Psoas muscle (tissue), 8 donors: ENCODE measurements around the gene CUX1. TPM values are rescaled to one million over a fixed set of nuclear protein-coding genes. Genes with fewer than 3 reads are reported as not detected.
"Not testable (repeated sequence)": the region's sequence is repeated elsewhere in the genome, so short reads cannot be mapped to it uniquely, and the experiment has no call there.

ENCODE experiments used
- ATAC-seq, 4 donors: fragments of 200-7000 bp; cut with Tn5 transposase; one replicate each; pipeline ENCODE4 v1.9.1; 2020; ENCODE audit warnings: moderate library complexity in 3 of 4, mild to moderate bottlenecking in 2 of 4
- DNase-seq, 2 donors: peaks; one replicate each; pipeline ENCODE4 v3.0.0-alpha.2; 2020
- H3K27ac ChIP-seq: fragments of 200-600 bp; one replicate; pipeline ENCODE4 v1.8.0; 2022
- H3K27me3 ChIP-seq, 3 donors: fragments of 200-600 bp in 1 of 3; one replicate each; pipeline versions ENCODE4 v1.6.1 to v1.8.0; 2013 to 2022; ENCODE audit warnings: low read length in 2 of 3, mild to moderate bottlenecking in 2 of 3, moderate library complexity in 1 of 3; ENCODE audit not compliant: insufficient read depth in 3 of 3
- H3K36me3 ChIP-seq, 2 donors: fragments of 200-600 bp in 1 of 2; one replicate each; pipeline versions ENCODE4 v1.6.1 to v1.8.0; 2013 to 2022; ENCODE audit warnings: low read depth in 1 of 2, mild to moderate bottlenecking in 1 of 2, moderate library complexity in 1 of 2; ENCODE audit not compliant: insufficient read depth in 1 of 2
- H3K4me1 ChIP-seq: fragments of 200-600 bp; one replicate; pipeline ENCODE4 v1.8.0; 2022
- H3K4me3 ChIP-seq: fragments of 200-600 bp; one replicate; pipeline ENCODE4 v1.8.0; 2022; ENCODE audit warnings: mild to moderate bottlenecking
- H3K9me3 ChIP-seq: fragments of 200-600 bp; one replicate; pipeline ENCODE4 v1.8.0; 2022
- CTCF ChIP-seq: fragments of 200-600 bp; IDR thresholded peaks from one replicate; pipeline ENCODE4 v1.8.0; 2022; ENCODE audit warnings: antibody characterized with exemption
- WGBS, 3 donors: extraction: QIAGEN DNeasy Blood & Tissue Kit; methylation state at CpG; one replicate each; pipeline versions ENCODE4 v1.1.6 to v1.1.7; 2013; 5-methylcytosine and 5-hydroxymethylcytosine counted together
- intact Hi-C, 2 donors: fragments of 100-400 bp; cut with DNase I; formaldehyde crosslinking; loops; one replicate each; pipeline versions ENCODE4 v1.11.0 to v1.14.2; 2022
- polyA plus RNA-seq, 3 donors: library from polyadenylated mRNA; stranded (reverse); fragments of 200-250 nt; gene quantifications; one replicate each; pipeline ENCODE4 v1.2.3, GENCODE V29; 2013
- total RNA-seq, 4 donors: library from RNA; stranded (reverse); fragmentation: NEBNext Ultra II Directional in 2 of 4; extraction: Animal tissue kit (Norgen Biotek cat#: 25700) in 2 of 4; gene quantifications; one replicate each; pipeline versions ENCODE4 v1.2.1 to v1.2.4, GENCODE V29; 2021 to 2023
- donor health status: healthy with polysubstance abuse.
- donor health status: DM: no; HTN: no; CAD: no; lungs with moderate emphysema.
- donor health status: Bipolar disorder and iron deficiency.
- donor health status: healthy.
- donor health status: DM: yes; HTN: yes; CAD: no.
- donor health status: DM: no; HTN: no; CAD: no.
- donor health status: DM: no; HTN: no; CAD: no.
- donor health status: DM: yes; HTN: yes; CAD: no.

Gene CUX1
- total and polyA plus RNA-seq, 7 donors, result 12.5 to 95.6 (median 72.4) TPM

GRCh38 chr7:102225025-102225424 lies 407.6 kb downstream of the CUX1 start:
- no peaks in the 10 kb centered on the region for H3K4me1 ChIP-seq
- 94 to 96% (median 95%) methylated on average over 10 of the region's 10 CpGs for WGBS, 3 donors

GRCh38 chr7:102227371-102227770 lies 409.9 kb downstream of the CUX1 start:
- DNase-seq (no peak), ATAC-seq (no peak)
- no peak overlapping the region for H3K4me3 ChIP-seq
- H3K9me3 ChIP-seq, result no peaks in the 10 kb centered on the region
- H3K36me3 ChIP-seq, result peaks cover 0 to 29% of the 10 kb centered on the region in 2 donors
- TF ChIP-seq CTCF, result no peak
- H3K4me1 ChIP-seq, result no peaks in the 10 kb centered on the region
- H3K27ac ChIP-seq, result no peak overlapping the region
- intact Hi-C loops, result no loop called here
- no peaks in the 10 kb centered on the region for H3K27me3 ChIP-seq
- WGBS, 3 donors, result 88 to 90% (median 88%) methylated on average over 18 of the region's 18 CpGs

More at GRCh38 chr7:102225025-102225424, 407.6 kb downstream of the CUX1 start:
- intact Hi-C loops, result no loop called here
- Histone ChIP-seq H3K9me3 (no peaks in the 10 kb centered on the region), H3K27me3 (no peaks in the 10 kb centered on the region), H3K27ac (no peak overlapping the region), H3K4me3 (no peak overlapping the region), H3K36me3 (peaks cover 0 to 29% of the 10 kb centered on the region in 2 donors)
- no peak for ATAC-seq
- DNase-seq, result no peak
- TF ChIP-seq CTCF, result no peak

DNA sequence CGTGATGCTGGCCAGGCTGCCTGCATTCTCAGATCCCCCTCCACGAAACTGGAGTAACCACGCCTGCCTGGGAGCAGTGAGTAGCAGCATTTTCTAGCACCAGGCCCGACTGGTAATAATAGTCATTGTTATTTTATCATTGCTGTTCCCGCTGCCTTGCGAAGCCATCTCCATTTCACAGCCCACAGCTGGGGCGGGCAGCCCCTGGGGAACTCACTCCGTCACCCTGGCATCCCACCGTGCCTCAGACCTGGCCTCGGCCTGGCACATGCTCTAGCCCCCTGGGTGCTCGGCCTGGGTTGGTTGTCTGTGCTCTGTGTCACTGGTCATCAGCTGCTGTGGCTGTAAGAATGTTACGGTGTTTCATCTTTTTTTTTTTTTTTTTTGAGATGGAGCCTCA lies 411.5 kb downstream of the CUX1 start:
- Histone ChIP-seq H3K36me3 (peaks cover 0 to 31% of the 10 kb centered on the region in 2 donors), H3K27me3 (no peaks in the 10 kb centered on the region), H3K27ac (no peak overlapping the region), H3K9me3 (no peaks in the 10 kb centered on the region), H3K4me3 (no peak overlapping the region), H3K4me1 (no peaks in the 10 kb centered on the region)
- ATAC-seq, result no peak
- DNase-seq, result no peak
- WGBS, 3 donors, result 89 to 96% (median 90%) methylated on average over 12 of the region's 12 CpGs
- TF ChIP-seq CTCF, result no peak
- intact Hi-C loops, result no loop called here

GRCh38 chr7:102230162-102230561 lies 412.7 kb downstream of the CUX1 start:
- not testable (repeated sequence) for H3K27ac ChIP-seq, H3K4me1 ChIP-seq, DNase-seq, ATAC-seq, H3K4me3 ChIP-seq, H3K27me3 ChIP-seq, H3K9me3 ChIP-seq
- H3K36me3 ChIP-seq, result peaks cover 0 to 43% of the 10 kb centered on the region in 2 donors
- 80 to 95% (median 85%) methylated on average over 5 of the region's 5 CpGs for WGBS, 3 donors
- intact Hi-C loops, result loop anchor here in 1 of 2 donors (10.0 kb wide), 2 partner anchors 415 to 625 kb away; partner anchors contain the start of gene CUX1

DNA sequence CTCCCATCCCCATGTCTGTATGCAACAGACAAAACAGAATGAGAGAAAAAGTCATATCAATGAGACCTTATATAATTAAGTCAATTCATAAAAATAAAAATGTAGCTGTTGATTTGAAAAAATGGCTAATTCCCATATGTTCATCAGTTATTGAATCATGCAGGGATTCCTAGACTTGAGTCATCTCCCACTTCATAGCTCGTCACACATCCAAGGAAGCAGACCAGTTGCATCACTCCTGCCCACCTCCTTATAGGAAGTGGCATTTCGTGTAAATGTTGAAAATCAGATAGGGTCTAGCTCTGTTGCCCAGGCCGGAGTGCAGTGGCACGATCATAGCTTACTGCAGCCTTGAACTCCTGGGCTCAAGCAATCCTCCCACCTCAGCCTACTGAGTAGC lies 413.2 kb downstream of the CUX1 start:
- no peak for ATAC-seq
- intact Hi-C loops, result loop anchor here in 1 of 2 donors (10.0 kb wide), 2 partner anchors 416 to 626 kb away; partner anchors contain the start of gene CUX1

More for the DNA sequence above, 413.2 kb downstream of the CUX1 start:
- 93 to 97% (median 96%) methylated on average over 4 of the region's 4 CpGs for WGBS, 3 donors
- Histone ChIP-seq H3K9me3 (no peaks in the 10 kb centered on the region), H3K4me3 (no peak overlapping the region), H3K4me1 (no peaks in the 10 kb centered on the region), H3K36me3 (peaks cover 0 to 44% of the 10 kb centered on the region in 2 donors), H3K27me3 (no peaks in the 10 kb centered on the region), H3K27ac (no peak overlapping the region)
- TF ChIP-seq CTCF, result no peak
- DNase-seq, result no peak
